CD4-positive, alpha-beta T cell (primary cell): ENCODE data around the gene HK1. TPM values are rescaled to one million over a fixed set of nuclear protein-coding genes. Genes with fewer than 3 reads are reported as not detected.

Experiments used
- ATAC-seq: fragments of 200-7000 bp; cut with Tn5 transposase; one replicate; pipeline ENCODE4 v1.10.0; 2022; ENCODE audit warnings: mild to moderate bottlenecking; ENCODE audit not compliant: poor library complexity
- CTCF ChIA-PET: fragments of 350-600 bp; sonication (Branson Sonifier 250); formaldehyde crosslinking; loops from one replicate; lab custom pipeline; 2021; ENCODE audit warnings: antibody characterized with exemption, inconsistent platforms; lab: Charles Lee
- POLR2A ChIA-PET: fragments of 350-600 bp; sonication (Branson Sonifier 250); formaldehyde crosslinking; loops from one replicate; lab custom pipeline; 2021; ENCODE audit warnings: antibody characterized with exemption, inconsistent platforms; lab: Charles Lee
- DNase-seq, 14 experiments: peaks; one replicate each; pipeline ENCODE4 v3.0.0-alpha.2; 2013 to 2020; ENCODE audit warnings: mixed read lengths in 2 of 14
- H3K27ac ChIP-seq, 2 donors: one replicate each; pipeline versions ENCODE4 v1.5.1 to v1.7.0; 2013; ENCODE audit warnings: low read length in 2 of 2, low read depth in 1 of 2, mild to moderate bottlenecking in 1 of 2
- H3K27me3 ChIP-seq, 2 experiments: 1 replicate in 1 of 2; 2 replicates in 1 of 2; pipeline versions ENCODE4 v1.6.1 to v1.7.0; 2013; ENCODE audit warnings: low read length in 2 of 2, control low read depth in 1 of 2, mild to moderate bottlenecking in 1 of 2, moderate library complexity in 1 of 2; ENCODE audit not compliant: insufficient read depth in 2 of 2, control insufficient read depth in 1 of 2
- H3K36me3 ChIP-seq: one replicate; pipeline ENCODE4 v1.6.1; 2013; ENCODE audit warnings: low read length, control low read depth; ENCODE audit not compliant: insufficient read depth
- H3K4me1 ChIP-seq: one replicate; pipeline ENCODE4 v1.6.1; 2013; ENCODE audit warnings: low read length, control low read depth; ENCODE audit not compliant: insufficient read depth
- H3K4me3 ChIP-seq: one replicate; pipeline ENCODE4 v1.5.1; 2013; ENCODE audit warnings: mild to moderate bottlenecking, low read length, moderate library complexity
- H3K9me3 ChIP-seq, 2 experiments: 1 replicate in 1 of 2; 2 replicates in 1 of 2; pipeline versions ENCODE4 v1.6.1 to v1.7.0; 2013; ENCODE audit warnings: low read length in 2 of 2, mild to moderate bottlenecking in 2 of 2, control low read depth in 1 of 2, moderate library complexity in 1 of 2; ENCODE audit not compliant: control insufficient read depth in 1 of 2, insufficient read depth in 1 of 2
- H3K27ac Mint-ChIP-seq: one replicate; pipeline ENCODE4 v1.8.0; 2020; ENCODE audit warnings: mixed read lengths
- H3K27me3 Mint-ChIP-seq: one replicate; pipeline ENCODE4 v1.8.0; 2021; ENCODE audit warnings: mixed read lengths
- H3K36me3 Mint-ChIP-seq: one replicate; pipeline ENCODE4 v1.8.0; 2021; ENCODE audit warnings: low read depth, mixed read lengths
- H3K4me1 Mint-ChIP-seq: one replicate; pipeline ENCODE4 v1.8.0; 2021; ENCODE audit warnings: low read depth, mixed read lengths
- H3K4me3 Mint-ChIP-seq: one replicate; pipeline ENCODE4 v1.8.0; 2020; ENCODE audit warnings: mild to moderate bottlenecking, mixed read lengths
- H3K9me3 Mint-ChIP-seq: one replicate; pipeline ENCODE4 v1.8.0; 2020; ENCODE audit warnings: mixed read lengths
- intact Hi-C, 2 experiments: fragments of 100-400 bp; cut with DNase I in 1 of 2; cut with micrococcal nuclease in 1 of 2; formaldehyde crosslinking; loops; one replicate each; pipeline versions ENCODE4 v1.15.1 to v1.9.0; 2023 to 2025; cut with DNase I, micrococcal nuclease
- total RNA-seq, 174 experiments: library from RNA in 2 of 174; stranded (reverse) in 2 of 174; gene quantifications; one replicate each; pipeline ENCODE4 v1.2.3 and lab custom pipeline; 2021 to 2026
- TF ChIP-seq, protein P1 (sequence below): fragments of 200-600 bp; IDR thresholded peaks from one replicate; pipeline ENCODE4 v1.8.0; 2022; ENCODE audit warnings: antibody characterized with exemption, mild to moderate bottlenecking

HK1 gene
- total RNA-seq, 2 experiments from 2014 or later: 45.6 to 48.1 TPM

DNA sequence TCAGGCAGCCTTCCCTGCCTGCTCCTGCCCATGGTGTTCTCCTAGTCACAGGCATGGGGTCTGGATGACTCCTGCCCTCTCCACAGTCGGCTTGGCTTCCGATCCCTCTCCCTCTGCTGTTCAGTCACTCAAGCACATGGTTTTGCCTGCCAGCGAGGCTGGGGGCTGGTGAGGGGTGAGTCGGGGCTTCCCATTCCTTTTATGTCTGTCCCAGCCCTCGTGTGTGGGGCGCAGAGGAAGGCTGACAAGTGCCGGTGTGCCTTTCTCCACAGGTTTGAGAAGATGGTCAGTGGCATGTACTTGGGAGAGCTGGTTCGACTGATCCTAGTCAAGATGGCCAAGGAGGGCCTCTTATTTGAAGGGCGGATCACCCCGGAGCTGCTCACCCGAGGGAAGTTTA, 98.4 kb downstream of the HK1 start:
- POLR2A ChIA-PET: no interaction called here
- Histone ChIP-seq H3K9me3 (no peaks in the 10 kb centered on the region), H3K4me3 (no peak overlapping the region), H3K36me3 (peaks cover 94% of the 10 kb centered on the region), H3K4me1 (peaks cover 4% of the 10 kb centered on the region), H3K27ac (no peak overlapping the region), H3K27me3 (no peaks in the 10 kb centered on the region)
- intact Hi-C loops: no loop called here
- CTCF ChIA-PET: interaction anchor here (1.4 kb wide), 1 partner anchor 12 kb away, joined by 3 read pairs; no protein-coding TSS in a partner anchor
- Mint-ChIP-seq H3K27ac (no peak overlapping the region), H3K9me3 (no peaks in the 10 kb centered on the region), H3K4me1 (peaks cover 28% of the 10 kb centered on the region), H3K4me3 (no peak overlapping the region), H3K27me3 (no peaks in the 10 kb centered on the region), H3K36me3 (peaks cover 92% of the 10 kb centered on the region)
- TF ChIP-seq, protein P1, sequence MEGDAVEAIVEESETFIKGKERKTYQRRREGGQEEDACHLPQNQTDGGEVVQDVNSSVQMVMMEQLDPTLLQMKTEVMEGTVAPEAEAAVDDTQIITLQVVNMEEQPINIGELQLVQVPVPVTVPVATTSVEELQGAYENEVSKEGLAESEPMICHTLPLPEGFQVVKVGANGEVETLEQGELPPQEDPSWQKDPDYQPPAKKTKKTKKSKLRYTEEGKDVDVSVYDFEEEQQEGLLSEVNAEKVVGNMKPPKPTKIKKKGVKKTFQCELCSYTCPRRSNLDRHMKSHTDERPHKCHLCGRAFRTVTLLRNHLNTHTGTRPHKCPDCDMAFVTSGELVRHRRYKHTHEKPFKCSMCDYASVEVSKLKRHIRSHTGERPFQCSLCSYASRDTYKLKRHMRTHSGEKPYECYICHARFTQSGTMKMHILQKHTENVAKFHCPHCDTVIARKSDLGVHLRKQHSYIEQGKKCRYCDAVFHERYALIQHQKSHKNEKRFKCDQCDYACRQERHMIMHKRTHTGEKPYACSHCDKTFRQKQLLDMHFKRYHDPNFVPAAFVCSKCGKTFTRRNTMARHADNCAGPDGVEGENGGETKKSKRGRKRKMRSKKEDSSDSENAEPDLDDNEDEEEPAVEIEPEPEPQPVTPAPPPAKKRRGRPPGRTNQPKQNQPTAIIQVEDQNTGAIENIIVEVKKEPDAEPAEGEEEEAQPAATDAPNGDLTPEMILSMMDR: no peak
- DNase-seq: no peak
- ATAC-seq: no peak

DNA sequence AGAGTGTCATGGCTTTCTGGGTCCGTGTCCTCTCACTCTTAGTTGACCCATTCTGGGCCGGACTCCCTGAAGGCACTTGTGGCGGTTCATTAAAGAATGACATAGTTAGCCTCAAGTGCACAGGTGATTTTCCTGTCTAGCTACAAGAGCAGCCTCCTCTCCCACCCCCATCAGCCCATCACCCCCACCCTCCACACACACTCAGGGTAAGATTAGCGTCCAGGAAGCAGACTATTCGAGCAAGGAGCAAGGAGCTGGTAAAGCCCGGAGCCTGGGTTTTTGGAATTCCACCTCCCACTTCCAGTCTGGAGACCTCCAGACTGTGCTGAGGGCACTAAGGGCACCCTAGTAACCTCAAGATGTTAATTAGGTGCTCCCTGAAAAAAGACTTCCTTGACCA, 98.9 kb downstream of the HK1 start:
- ChIA-PET CTCF (interaction anchor here (1.4 kb wide), 1 partner anchor 11 kb away, joined by 3 read pairs; no protein-coding TSS in a partner anchor), POLR2A (interaction anchor here (0.5 to 0.6 kb wide), 2 partner anchors 65 to 564 kb away, joined by 4 to 5 read pairs; no protein-coding TSS in a partner anchor)
- TF ChIP-seq, protein P1: no peak
- ATAC-seq (no peak), DNase-seq (no peak)
- H3K4me1 Mint-ChIP-seq: peaks cover 23% of the 10 kb centered on the region
- Histone ChIP-seq H3K9me3 (no peaks in the 10 kb centered on the region), H3K4me1 (peaks cover 4% of the 10 kb centered on the region), H3K27ac (no peak overlapping the region), H3K36me3 (peaks cover 94% of the 10 kb centered on the region), H3K4me3 (no peak overlapping the region), H3K27me3 (no peaks in the 10 kb centered on the region)
- peaks cover 92% of the 10 kb centered on the region for H3K36me3 Mint-ChIP-seq
- H3K9me3 Mint-ChIP-seq: no peaks in the 10 kb centered on the region
- no peaks in the 10 kb centered on the region for H3K27me3 Mint-ChIP-seq
- peak overlapping the region; percentile 42 for H3K27ac Mint-ChIP-seq
- H3K4me3 Mint-ChIP-seq: no peak overlapping the region
- intact Hi-C loops: no loop called here

DNA sequence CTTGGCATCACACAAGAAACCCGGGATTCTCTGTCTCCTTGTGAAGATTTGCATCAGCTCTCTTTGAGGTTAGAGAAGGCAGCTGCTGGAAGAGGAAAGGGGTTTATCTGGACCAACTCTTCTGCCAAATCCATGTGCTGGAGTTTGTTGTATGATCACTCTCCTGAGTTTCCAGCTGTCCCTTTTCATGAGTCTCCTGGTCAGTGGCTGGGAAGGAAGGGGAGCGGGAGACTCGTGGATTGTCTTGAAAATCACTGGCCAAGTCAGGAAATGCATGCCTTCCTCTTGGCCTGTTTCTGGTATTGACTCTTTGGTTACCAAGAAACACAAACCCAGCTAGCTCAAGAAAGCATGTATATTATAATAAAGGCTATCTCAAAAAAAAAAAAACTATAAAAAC, 99.6 kb downstream of the HK1 start:
- Histone ChIP-seq H3K27me3 (no peaks in the 10 kb centered on the region), H3K36me3 (peaks cover 95% of the 10 kb centered on the region), H3K9me3 (no peaks in the 10 kb centered on the region), H3K27ac (no peak overlapping the region), H3K4me3 (no peak overlapping the region), H3K4me1 (peaks cover 4% of the 10 kb centered on the region)
- Mint-ChIP-seq H3K4me3 (no peak overlapping the region), H3K36me3 (peaks cover 93% of the 10 kb centered on the region), H3K27me3 (no peaks in the 10 kb centered on the region), H3K9me3 (no peaks in the 10 kb centered on the region), H3K27ac (peak overlapping the region; percentile 42), H3K4me1 (peaks cover 20% of the 10 kb centered on the region)
- DNase-seq (no peak), ATAC-seq (no peak)
- intact Hi-C loops: no loop called here
- TF ChIP-seq, protein P1: no peak
- ChIA-PET CTCF (interaction anchor here (1.4 kb wide), 1 partner anchor 11 kb away, joined by 3 read pairs; no protein-coding TSS in a partner anchor), POLR2A (interaction anchor here (0.5 kb wide), 1 partner anchor 564 kb away, joined by 5 read pairs; no protein-coding TSS in a partner anchor)
